DLD1 (cell line): ENCODE data around the gene LEMD3.

Experiments
- in situ Hi-C: cut with HindIII; loops from 2 replicates; pipeline ENCODE4 v1.10.0; 2017; ENCODE audit warnings: low sequenced_read_pairs

LEMD3 gene

DNA sequence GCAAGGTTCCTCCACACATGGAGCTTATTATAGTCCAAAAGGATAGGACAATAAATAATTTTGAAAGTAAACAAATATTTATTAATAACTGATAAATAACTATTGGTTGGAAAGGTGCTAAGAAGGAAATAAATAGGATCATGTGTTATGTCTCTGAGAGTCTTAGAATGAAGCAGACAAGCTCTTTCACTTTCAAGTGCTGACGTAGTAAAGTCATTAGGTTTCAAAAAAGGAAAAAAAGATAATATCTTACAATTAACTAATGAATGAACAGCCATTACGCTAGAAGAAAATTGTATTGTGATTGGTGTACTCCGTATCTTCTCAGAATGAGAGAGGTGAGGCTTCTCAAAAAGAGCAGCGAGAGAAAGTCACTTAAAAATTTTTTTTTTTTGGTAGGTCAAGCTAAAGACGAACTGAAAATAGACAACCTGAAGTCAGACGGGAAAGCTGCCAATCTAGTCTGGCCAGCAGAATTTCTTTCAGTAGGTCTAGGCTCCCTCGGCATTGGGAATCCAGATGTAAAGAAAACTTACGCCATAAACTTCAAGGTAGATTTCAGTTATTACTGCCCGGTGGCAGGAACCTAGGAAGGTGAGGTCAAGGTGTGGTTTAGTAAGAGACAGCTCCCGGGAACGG is 583 bp upstream of the LEMD3 start:
- in situ Hi-C loops: no loop called here

DNA sequence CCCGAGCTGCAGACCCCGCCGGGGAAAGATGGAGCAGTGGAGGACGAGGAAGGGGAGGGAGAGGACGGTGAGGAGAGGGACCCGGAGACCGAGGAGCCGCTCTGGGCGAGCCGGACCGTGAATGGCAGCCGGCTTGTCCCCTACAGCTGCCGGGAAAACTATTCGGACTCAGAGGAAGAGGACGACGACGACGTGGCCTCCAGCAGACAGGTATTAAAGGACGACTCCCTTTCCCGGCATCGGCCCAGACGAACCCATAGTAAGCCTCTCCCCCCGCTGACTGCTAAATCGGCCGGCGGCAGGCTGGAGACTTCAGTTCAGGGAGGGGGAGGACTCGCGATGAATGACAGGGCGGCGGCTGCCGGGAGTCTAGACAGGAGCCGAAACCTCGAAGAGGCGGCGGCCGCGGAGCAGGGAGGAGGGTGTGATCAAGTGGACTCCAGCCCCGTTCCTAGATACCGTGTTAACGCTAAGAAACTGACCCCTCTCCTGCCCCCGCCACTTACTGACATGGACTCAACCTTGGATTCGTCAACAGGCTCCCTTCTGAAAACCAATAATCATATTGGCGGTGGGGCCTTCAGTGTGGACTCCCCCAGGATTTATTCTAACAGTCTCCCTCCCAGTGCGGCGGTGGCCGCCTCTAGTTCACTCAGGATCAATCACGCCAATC is 962 bp downstream of the LEMD3 start:
- in situ Hi-C loops: no loop called here

DNA sequence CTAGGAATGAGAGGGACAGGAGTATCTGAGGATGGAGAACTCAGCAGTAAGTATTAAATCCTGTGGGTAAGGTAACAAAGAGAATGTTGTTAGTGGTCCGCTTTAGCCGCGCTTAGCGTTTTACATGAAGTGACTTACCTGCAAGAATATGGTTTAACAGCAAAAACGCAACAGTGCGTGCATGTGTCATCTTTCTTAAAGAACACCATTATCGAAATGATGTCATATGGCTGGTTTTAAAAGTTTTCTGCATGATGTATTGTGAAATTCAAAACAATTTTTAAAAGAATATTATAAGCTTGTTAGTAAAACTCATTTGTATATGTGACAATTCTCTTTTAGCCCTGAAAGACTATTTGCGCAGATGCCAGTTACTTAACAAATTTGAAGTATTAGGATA is 1.7 kb downstream of the LEMD3 start:
- in situ Hi-C loops: no loop called here

DNA sequence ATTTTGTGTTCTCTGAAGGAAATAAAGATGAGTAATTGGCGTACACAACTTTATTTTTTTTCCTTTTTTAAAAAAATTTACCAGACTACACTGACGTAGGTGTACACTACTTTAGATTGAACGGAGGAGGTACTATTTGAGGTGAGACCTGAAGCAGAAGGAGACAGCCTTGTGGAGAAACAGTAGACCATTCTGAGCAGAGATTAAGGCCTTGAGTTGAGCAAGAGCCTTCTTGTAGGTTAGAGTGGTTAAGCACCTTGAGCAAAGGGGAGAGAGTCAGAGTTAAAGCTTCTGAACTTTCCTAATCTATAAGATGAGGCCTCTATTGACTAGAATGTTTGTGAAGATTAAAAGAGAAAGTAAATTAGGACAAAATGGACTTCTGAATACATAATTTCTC is 2.5 kb downstream of the LEMD3 start:
- in situ Hi-C loops: no loop called here

DNA sequence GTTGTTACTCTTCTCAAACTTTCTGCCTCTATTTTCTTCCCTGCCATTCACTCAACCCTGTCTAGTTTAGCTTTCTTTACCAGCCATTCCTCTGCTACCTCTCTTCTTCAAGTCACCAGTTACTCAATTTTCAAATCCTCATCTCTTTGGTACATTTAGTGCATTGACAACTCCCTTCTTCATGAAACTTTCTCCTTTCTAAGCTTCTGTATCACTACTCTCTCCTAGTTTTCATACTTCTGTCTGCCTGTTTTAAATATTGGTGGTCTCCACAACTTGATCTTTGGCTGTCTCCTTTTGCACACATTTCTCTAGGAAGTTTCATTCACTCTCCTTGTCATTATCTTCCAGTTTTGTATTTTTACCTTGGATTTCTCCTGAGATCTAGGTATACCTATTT is 6.0 kb downstream of the LEMD3 start:
- in situ Hi-C loops: no loop called here

DNA sequence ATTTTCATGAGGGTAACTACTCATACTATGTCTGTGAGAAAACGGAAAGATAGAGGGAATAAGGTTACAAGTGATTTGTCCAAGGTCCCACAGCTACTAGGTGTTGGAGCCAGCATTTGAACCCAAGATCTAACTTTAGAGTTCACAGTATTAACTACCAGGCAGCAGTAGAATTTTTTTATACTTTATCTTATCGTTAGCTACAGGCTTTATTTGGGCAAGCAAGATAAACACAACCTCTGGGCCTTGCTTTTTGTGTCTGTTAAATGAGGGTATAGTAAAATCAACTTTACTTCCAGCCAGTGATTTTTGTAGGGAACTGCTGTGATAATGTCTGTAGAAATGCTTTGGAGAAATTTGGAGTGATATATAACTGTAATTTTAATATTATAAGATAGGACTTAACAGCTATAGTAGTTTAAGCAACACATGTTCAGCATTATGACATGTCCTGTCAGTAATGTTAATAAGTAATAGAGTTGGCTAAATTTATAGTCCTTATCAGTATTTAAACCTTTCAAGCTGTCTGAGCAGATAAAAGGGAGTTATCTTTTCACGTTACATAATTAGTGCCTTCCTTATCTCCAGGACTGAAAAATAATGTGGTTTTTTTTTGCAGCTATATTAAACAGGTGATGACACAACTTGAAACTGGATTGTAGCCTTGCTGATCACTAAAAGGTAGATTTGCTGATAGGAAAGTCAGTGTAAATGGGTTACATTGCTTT is 12.8 kb downstream of the LEMD3 start:
- in situ Hi-C loops: no loop called here

DNA sequence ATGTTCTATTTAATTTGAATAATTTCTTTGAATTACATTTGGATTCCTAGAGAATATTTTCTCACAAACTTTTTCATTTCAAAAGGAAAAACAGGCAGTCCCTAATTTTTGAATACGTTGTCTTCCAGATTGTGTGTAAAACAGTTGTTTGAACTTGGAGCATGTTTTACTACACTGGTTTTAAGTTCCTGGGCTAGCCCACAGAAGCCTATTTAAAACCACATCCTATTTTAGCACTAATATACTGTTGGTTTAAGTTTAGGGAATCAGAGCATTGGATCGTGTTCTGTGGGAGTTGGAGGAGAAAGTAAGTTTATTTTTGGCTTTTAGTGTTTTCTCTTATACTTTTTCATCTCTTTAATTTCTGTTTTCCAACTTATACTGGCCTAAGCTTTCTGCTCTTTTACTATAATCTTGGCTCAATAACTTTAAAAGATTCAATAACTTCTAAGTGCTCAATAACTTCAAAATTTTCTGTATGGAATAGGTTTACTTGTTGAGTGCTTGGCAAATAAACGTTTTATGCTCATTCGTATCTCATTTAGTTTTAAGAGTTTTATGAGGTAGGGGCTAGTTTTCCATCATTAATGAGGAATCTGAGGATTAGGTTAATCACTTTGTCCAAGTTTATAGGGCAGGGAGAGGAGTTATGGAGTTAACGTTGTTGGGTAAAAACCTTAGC is 14.9 kb downstream of the LEMD3 start:
- in situ Hi-C loops: no loop called here

DNA sequence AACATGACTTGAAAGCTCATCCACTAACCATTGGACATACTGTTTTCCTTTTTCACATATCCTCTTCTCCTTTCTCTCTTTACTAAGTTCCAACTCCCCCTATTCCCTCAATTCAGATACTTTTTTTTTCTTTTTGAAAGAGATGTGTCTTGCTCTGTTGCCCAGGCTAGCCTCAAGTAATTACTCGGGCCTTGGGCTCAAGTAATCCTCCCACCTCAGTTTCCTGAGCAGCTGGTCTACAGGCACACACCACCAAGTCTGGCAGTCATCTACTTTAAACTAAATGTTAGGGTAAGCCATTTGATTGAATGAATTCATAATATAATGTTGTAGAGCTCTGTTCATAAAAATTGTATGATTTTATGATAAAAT is 15.5 kb downstream of the LEMD3 start:
- in situ Hi-C loops: no loop called here

DNA sequence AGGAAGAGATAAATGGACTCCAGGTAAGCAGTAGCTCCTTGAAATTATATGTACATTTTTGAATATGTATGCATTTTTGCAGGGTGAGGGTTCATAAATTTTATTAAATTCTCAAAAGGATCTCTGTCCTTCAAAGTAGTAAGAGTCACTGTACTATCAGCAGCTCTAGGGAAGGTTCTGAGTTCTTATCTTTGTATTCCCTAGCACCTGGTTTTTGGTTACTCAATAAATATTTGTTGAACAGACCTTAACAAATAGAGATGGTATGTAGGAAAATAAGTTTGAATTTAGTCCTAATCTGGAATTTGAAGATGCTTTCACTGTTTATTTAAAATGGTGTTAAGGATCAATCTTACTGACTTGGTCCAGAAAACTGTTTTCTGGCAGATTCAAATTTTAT is 18.3 kb downstream of the LEMD3 start:
- in situ Hi-C loops: no loop called here

DNA sequence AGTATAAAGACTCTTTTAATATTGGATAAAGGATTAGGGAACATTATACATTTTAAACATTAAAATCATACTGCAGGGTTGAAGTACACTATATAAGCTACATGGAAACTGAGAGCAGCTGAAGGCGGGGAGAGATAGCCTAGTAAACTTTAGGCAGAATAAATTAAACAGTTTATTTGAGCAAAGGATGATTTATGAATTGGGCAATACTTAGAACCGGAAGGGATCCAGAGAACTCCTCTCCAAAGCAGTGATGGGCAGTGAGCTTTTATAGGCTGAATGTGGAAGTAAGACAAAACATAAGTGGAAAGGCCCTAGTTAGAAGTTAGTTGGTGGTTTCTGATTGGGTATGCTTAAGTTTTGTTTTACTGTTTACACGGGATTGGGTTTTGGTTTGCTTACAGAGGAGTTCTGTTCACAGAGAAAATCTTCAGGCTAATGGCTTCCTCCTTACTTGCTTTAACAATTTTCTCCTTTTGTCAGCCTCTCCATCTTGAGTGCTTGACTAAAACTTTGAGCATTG is 18.9 kb downstream of the LEMD3 start:
- in situ Hi-C loops: no loop called here

DNA sequence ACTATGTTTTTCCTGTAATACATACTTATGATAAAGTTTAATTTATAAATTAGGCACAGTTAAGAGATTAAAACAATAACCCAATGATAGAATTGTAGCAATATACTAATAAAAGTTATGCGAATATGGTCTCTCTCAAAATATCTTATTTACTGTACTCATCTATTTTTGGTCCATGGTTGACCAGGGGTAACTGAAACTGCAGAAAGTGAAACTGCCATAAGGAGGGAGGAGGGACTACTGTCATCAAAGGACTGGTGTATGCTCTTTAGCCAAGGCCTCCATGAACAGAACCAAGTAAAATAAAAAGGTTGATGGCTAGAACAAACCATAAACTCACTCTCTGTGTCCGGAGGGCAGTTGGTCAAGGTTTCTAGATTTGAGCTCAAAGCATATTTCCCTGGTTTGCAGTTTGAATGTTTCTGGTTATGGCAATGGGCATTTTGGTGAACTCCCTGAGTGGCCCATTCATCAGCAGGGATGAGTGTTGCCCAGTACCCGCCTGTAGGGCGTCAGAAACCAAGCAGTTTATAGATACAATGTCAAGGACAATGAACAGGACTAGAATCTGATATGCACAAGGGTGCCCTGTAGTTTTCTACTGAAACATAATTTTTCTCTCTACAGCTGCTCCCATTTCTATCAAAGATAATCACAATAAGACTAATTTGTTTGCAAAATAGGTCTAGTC is 19.8 kb downstream of the LEMD3 start:
- in situ Hi-C loops: no loop called here

DNA sequence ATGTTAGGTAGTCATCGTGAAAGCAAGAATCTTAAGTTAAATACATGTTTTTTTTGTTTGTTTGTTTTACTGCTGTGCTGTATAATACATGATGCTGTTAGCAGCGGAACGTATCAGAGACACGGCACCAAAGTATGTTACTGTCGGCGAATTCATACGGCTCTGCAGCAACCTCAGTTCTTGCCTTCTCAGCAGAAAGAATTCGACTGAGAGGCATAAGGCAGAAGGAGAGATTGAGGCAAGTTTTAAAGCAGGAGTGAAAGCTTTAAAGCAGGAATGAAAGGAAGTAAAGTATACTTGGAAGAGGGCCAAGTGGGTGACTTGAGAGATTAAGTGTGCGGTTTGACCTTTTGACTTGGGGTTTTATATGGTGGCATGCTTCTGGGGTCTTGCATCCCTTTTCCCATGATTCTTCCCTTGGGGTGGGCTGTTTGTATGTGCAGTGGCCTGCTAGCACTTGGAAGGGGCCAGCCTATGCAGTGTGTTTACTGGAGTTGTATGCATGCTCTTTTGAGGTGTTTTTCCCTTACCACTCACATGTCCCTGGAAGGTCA is 23.7 kb downstream of the LEMD3 start:
- in situ Hi-C loops: no loop called here

DNA sequence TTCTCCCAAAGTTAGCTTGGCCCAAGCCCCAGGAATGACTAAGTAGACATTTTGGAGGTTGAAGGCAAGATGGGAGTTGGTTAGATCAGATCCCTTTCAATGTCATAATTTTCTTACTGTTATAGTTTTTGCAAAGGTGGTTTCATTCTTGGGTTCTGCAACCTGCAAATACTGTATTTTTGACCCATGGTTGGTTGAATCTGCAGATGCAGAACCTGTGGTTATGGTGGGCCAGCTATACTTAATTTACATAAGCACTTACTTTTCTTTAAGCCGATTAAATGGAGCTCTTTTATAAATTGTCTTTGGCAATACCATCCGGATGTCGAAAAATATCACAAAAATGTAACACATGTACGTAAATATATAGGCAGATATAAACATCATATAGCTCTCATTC is 25.6 kb downstream of the LEMD3 start:
- in situ Hi-C loops: no loop called here

DNA sequence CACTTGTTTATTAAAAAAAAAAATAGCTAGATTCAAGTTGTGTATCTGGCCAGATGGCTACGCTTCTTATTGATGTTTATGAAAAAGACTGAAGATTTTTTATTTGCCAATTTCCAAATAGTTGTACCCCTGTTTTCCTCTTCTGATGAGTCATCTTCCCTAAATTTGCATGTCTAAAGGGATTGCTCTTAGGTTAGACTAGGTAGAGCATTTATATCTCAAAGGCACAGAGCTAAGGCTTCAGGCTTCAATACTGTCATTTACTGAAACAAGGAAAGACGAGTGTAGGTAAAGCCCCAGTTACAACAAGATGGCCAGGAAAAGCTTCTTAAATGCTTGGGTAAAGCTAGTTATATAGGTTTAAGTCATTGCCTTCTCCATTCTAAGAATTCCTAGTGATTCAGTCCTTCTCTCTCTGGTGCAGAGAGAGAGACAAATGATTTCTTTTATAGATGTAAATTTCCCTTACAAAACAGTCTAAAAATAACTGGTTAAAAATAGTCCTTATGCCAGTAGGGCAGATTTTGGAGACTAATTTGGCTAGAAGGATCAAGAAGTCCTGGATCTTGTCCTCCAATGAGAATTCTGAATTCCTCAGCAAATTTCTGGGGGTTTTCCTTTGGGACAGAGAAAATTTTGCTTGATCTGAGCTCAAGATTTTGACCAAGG is 26.1 kb downstream of the LEMD3 start:
- in situ Hi-C loops: no loop called here

DNA sequence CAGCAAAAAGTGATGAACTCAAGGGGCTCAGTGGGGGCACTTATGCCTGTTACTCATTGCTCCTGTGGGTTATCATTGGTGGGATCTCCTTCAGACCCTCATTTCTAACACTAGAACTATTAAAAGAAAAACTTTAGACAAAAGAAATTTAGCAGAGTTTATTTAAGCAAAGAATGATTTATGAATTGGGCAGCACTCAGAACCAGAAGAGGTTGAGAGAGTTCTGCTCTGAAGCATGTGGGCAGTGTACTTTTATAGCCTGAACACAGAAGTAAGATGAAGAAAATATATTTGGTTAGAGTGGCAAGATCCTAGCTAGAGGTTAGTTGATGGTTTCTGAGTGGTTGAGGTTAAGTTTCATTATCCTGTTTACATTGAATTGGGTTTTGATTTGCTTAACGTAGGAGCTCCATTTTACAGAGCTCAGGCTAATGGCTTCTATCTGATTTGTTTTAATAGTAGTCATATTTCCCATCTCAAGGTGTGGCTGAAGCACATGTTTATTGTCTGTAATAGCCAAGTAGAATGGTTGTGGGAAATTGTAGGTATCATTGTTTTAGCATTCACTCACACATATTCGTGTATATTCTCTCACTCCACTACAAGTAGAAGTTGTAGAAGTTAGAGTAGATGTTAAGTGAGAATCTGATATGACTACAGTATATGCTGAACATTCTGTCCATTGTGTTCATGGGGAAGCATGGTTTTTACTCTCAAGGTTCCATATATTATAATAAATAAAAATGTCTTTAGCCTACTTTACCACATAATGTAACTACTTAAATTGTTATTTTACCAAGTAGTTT is 27.6 kb downstream of the LEMD3 start:
- in situ Hi-C loops: no loop called here

DNA sequence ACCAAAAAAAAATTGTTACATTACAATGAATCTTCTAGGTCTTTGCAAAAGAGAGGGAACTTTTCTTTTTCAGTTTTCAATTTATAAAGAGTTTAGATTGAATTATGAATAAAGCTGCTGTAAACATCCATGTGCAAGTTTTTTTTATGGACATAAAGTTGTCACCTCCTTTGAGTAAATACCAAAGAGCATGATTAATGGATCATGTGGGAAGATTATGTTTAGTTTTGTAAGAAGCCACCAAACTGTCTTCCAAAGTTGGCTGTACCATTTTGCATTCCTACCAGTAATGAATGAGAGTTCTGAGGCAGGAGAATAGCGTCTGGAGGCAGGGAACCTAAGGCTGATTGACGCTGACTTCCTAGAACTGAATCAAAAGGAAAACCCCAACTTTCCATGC is 30.2 kb downstream of the LEMD3 start:
- in situ Hi-C loops: no loop called here

DNA sequence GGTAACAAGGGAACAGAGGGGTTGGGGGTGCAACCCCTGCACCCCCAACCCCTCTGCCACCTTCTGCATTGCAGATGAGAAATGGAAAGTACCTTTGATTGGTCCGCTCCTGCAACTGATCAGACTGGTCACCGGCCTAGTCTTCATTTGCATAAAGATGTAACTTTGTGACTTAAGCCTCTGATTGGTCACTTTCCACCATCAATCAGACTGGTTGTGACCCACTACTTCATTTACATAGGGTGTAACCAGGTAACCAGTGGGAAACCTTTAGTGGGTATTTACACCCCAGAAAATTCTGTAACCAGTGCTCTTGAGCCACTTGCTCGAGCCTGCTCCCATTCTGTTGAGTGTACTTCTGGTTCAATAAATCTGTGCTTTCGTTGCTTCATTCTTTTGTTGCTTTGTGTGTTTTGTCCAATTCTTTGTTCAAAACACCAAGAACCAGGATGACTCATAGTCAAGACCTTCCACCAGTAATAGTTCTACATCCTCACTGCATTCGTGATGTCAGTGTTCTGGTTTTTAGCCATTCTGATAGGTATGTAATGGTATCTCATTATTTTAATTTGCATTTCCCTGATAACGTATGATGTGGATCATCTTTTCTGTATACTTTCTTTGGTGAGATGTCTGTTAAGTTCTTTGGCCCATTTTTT is 30.8 kb downstream of the LEMD3 start:
- in situ Hi-C loops: no loop called here

DNA sequence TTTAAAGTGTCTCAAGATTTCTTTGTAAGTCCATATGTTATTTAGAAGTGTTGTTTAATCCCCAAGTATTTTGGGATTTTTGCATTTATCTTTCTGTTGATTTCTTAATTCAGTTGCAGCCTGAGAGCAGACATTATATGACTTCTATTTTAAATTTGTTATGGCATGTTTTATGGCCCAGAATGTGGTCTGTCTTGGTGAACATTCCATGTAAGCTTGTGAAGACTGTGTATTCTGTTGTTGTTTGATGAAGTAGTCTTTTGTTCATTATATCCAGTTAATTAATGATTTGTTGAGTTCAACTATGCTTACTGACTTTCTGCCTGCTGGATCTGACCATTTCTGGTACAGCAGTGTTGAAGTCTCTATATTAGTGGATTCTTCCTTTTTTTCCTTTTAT is 34.0 kb downstream of the LEMD3 start:
- in situ Hi-C loops: no loop called here
